OCI-LY1 (cell line): ENCODE measurements around the gene CCR8.

ENCODE experiments used
- EZH2 ChIP-seq: fragments of 200-600 bp; sonication (generic), shearing (Covaris generic); IDR thresholded peaks from 2 replicates; pipeline ENCODE4 v1.8.0; 2017; ENCODE audit warnings: borderline replicate concordance, mixed run types, mild to moderate bottlenecking, antibody characterized with exemption, low read length, moderate library complexity, mixed read lengths
- TF ChIP-seq, protein P1 (sequence below): fragments of 200-600 bp; sonication (generic), shearing (Covaris generic); IDR thresholded peaks from 2 replicates; pipeline ENCODE4 v1.5.1; 2017; ENCODE audit warnings: mild to moderate bottlenecking, antibody characterized with exemption, low read length, moderate library complexity, mixed read lengths

DNA sequence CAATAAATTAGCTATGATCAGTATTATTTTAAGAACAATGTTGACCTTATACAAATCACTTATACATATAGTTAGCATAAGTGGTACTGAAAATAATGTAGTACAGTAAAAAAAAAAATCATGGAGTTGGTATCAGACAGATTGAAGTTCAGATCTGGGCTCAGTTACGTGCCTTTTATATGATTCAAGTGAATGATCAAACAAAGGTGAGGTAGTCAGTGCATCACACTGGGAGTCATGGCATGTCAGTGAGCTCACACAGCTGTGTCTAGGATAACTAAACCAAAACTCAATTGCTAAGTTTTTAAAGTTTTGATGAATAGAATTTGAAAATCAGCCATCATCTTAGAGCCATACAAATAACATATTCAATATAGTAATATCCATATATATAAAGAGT is 11.2 kb upstream of the CCR8 start:
- TF ChIP-seq, protein P1, sequence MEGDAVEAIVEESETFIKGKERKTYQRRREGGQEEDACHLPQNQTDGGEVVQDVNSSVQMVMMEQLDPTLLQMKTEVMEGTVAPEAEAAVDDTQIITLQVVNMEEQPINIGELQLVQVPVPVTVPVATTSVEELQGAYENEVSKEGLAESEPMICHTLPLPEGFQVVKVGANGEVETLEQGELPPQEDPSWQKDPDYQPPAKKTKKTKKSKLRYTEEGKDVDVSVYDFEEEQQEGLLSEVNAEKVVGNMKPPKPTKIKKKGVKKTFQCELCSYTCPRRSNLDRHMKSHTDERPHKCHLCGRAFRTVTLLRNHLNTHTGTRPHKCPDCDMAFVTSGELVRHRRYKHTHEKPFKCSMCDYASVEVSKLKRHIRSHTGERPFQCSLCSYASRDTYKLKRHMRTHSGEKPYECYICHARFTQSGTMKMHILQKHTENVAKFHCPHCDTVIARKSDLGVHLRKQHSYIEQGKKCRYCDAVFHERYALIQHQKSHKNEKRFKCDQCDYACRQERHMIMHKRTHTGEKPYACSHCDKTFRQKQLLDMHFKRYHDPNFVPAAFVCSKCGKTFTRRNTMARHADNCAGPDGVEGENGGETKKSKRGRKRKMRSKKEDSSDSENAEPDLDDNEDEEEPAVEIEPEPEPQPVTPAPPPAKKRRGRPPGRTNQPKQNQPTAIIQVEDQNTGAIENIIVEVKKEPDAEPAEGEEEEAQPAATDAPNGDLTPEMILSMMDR, result no peak
- no peak for TF ChIP-seq EZH2
